Loucy (cell line): ENCODE results near the gene MINDY1.

Experiments
- EZH2phosphoT487 ChIP-seq: fragments of 200-600 bp; IDR thresholded peaks from 2 replicates; pipeline ENCODE4 v1.6.1; 2018; ENCODE audit warnings: antibody characterized with exemption, mild to moderate bottlenecking, moderate library complexity, borderline replicate concordance
- TF ChIP-seq, protein P1 (sequence below): fragments of 200-600 bp; sonication (generic); conservative IDR thresholded peaks from 2 replicates; pipeline ENCODE4 v1.5.1; 2014; ENCODE audit warnings: mild to moderate bottlenecking, antibody characterized with exemption, low read length

- TF ChIP-seq, protein P1, sequence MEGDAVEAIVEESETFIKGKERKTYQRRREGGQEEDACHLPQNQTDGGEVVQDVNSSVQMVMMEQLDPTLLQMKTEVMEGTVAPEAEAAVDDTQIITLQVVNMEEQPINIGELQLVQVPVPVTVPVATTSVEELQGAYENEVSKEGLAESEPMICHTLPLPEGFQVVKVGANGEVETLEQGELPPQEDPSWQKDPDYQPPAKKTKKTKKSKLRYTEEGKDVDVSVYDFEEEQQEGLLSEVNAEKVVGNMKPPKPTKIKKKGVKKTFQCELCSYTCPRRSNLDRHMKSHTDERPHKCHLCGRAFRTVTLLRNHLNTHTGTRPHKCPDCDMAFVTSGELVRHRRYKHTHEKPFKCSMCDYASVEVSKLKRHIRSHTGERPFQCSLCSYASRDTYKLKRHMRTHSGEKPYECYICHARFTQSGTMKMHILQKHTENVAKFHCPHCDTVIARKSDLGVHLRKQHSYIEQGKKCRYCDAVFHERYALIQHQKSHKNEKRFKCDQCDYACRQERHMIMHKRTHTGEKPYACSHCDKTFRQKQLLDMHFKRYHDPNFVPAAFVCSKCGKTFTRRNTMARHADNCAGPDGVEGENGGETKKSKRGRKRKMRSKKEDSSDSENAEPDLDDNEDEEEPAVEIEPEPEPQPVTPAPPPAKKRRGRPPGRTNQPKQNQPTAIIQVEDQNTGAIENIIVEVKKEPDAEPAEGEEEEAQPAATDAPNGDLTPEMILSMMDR: no peak
- TF ChIP-seq EZH2phosphoT487: no peak
Measured at GRCh38 chr1:150973258-150973835, 33.4 kb downstream of the MINDY1 start.
